Erythroblast (primary cell): ENCODE measurements around the gene PPP2R5B.

Source experiments
- DNase-seq, 2 experiments: peaks; one replicate each; lab custom pipeline; 2025; lab: John Stamatoyannopoulos, UW
- GATA1 ChIP-seq: IDR thresholded peaks from 2 replicates; pipeline ENCODE4 v1.6.1; 2011; ENCODE audit warnings: low read depth, mild to moderate bottlenecking, control low read depth, low read length, moderate library complexity
- POLR2A ChIP-seq: IDR thresholded peaks from 2 replicates; pipeline ENCODE4 v1.6.1; 2011; ENCODE audit warnings: mild to moderate bottlenecking, low read length

PPP2R5B gene

GRCh38 chr11:64920124-64920523 lies 4.4 kb upstream of the PPP2R5B start:
- no peak for TF ChIP-seq POLR2A
- TF ChIP-seq GATA1, result no peak
- DNase-seq, result no peak

GRCh38 chr11:64921384-64921783 lies 3.1 kb upstream of the PPP2R5B start:
- no peak for DNase-seq
- no peak for TF ChIP-seq POLR2A
- TF ChIP-seq GATA1, result no peak

DNA sequence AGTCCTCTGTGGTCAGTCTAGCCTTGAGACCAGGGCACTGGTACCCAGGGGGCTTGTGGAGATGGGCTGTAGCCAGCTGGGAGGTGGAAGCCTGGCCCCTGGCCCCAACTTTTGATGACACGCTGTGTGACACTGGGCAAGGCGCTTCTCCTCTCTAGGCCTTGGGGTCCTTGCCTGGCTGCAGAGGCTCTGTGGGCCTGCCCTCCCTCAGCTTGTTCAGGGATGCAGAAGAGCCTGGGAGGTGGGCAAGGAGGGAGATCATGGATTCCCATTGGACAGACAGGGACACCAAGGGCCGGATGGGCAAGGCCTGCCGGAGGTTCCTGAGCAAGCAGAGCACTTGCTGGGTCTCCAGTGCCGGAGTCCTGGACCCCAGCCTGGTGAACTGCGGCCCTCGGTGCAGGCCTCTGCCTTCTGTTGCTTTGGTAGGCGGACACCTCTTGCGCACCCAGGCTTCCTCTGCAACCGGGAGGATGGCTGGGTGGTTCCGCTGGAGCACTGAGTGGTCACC lies 1.3 kb upstream of the PPP2R5B start:
- no peak for TF ChIP-seq POLR2A
- no peak for TF ChIP-seq GATA1
- no peak for DNase-seq

DNA sequence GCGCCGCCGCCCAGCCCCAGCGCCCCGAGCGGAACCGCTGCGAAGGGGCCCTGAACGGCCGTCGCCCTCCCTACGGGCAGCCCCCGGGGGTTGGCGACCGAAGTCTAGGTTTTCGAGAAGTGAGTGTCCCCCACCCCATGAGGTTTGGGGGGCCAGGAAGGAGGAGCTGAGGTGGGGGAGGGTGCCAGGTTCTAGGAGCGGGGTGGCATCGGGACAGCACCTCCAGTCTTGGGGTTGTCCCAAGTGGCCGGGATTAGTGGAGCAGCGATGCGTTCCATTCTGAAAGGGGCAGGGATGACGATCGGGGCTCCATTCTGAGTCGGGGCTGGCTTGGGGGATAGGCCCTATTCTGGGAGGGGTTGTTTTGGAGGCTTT lies 408 bp downstream of the PPP2R5B start:
- TF ChIP-seq POLR2A (peak; percentile 15), GATA1 (no peak)
- DNase-seq, result peak in 1 of 2 experiments; percentile 60

DNA sequence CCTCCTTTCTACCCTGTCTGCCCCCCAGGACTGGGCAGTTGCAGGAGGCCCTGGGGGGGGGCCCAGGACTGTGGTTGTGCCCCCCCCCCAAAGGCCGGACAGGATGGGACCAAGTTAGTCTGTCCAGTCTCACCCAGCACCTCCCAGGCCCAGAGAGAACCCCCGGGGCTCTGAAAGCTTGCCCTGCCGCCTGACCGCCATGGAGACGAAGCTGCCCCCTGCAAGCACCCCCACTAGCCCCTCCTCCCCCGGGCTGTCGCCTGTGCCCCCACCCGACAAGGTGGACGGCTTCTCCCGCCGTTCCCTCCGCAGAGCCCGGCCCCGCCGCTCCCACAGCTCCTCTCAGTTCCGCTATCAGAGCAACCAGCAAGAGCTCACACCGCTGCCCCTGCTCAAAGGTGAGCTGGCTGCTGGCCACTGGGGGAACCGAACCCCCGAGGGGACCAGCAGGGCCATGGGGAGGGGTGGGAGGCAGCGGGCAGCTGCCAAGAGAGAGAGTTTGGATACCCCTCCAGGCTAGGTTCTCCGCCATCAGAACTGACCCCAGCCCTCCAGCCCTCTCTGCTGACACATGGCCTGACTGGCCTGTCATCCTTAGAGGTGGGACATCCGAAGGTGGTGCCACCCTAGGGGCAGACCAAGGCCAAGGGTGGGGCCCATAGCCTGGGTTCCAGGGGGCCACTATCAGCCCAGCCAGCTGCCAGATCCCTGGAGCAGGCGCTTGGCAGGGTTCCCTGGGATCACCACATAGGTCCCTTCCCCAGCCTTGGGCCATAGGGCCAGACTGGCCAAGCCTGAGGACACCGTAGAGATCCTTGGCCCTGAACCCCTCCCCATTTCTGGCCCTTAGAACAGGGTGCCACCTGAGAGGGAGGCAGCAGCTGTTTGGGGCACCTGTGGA lies 1.3 kb downstream of the PPP2R5B start:
- no peak for TF ChIP-seq GATA1
- TF ChIP-seq POLR2A, result peak; percentile 48
- DNase-seq, result peak; percentile 65 to 67

DNA sequence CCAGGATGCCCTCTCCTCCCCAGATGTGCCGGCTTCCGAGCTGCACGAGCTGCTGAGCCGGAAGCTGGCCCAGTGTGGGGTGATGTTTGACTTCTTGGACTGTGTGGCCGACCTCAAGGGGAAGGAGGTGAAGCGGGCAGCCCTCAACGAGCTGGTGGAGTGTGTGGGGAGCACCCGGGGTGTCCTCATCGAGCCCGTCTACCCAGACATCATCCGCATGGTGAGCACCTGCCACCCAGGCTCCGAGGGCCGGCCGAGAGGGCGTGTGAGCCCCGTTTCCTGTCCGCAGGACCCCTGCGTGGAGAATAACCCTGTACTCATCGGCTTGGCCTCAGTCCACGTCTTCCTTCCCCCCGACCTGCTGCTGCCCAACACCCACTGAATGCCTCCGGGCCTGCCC lies 2.2 kb downstream of the PPP2R5B start:
- no peak for DNase-seq
- no peak for TF ChIP-seq GATA1
- no peak for TF ChIP-seq POLR2A

GRCh38 chr11:64928957-64929356 lies 4.5 kb downstream of the PPP2R5B start:
- no peak for TF ChIP-seq GATA1
- TF ChIP-seq POLR2A, result no peak
- no peak for DNase-seq

GRCh38 chr11:64929625-64930024 lies 5.1 kb downstream of the PPP2R5B start:
- TF ChIP-seq GATA1 (no peak), POLR2A (no peak)
- no peak for DNase-seq

DNA sequence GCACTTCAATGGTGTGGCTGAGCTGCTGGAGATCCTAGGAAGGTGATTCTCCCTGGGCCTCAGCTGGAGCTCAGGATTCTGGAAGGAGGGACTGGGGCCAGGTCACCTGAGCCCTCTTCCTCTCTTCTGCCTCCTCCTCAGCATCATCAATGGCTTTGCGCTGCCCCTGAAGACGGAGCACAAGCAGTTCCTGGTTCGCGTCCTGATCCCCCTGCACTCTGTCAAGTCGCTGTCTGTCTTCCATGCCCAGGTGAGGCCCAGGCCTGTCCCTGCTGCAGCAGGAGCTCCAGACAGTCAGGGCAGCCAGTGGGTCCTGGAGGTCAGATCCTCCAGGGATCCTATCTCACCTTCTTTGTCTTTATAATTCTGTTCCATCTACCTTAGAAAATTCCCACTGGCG lies 5.9 kb downstream of the PPP2R5B start:
- DNase-seq, result no peak
- TF ChIP-seq POLR2A (no peak), GATA1 (no peak)

GRCh38 chr11:64931290-64931689 lies 6.8 kb downstream of the PPP2R5B start:
- no peak for TF ChIP-seq POLR2A
- TF ChIP-seq GATA1, result no peak
- no peak for DNase-seq

DNA sequence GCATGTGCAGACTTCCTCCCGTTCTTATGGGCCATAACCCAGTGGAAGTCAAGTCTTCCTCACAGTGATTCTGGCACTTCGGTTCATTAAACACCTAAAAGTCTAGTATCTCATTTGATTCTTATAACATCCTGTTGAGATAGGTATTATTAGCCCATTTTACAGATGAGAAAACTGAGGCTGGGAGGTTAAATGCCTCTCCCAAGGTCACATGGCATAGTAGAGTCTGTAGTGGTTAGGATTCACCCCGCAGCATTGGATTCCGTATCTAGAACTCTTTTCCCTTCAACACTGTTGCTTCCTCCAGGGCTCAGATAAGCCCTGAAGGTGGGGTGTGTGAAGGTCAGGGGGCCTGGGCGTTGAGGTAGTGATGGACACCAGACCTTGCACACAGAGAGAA lies 7.8 kb downstream of the PPP2R5B start:
- TF ChIP-seq GATA1 (no peak), POLR2A (no peak)
- DNase-seq, result no peak

DNA sequence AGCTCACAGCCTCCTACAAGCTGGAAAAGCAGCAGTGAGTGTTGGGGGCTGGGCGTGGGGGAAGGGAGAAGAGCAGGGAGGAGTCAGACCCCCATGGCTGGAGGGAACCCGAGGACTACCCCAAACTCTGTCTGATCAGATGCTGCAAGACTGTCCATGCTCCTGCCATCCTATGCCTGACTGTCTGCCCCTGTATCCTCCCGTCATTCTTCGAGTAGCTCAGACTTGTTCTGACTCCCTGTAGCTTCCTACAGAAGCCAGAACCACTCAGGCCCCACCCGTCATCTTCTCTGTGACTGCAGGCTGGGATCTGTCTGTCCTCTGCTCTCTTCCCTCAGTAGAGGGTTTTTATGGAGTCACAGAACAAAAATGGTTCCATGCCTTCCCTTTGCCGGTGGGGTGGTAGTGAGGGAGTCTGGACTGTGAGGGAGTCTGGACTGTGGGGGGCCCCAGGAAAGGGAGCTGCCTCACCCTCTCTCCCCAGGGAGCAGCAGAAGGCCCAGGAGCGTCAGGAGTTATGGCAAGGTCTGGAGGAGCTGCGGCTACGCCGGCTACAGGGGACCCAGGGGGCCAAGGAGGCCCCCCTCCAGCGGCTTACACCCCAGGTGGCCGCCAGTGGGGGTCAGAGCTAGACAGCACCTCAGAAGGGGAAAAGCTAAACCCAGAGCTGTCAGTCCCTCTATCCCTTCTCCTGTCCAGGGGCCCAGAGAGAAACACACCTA lies 8.9 kb downstream of the PPP2R5B start:
- TF ChIP-seq POLR2A (no peak), GATA1 (no peak)

GRCh38 chr11:64933935-64934681 lies 9.6 kb downstream of the PPP2R5B start:
- no peak for DNase-seq
- TF ChIP-seq GATA1 (no peak), POLR2A (no peak)

More for the DNA sequence above, 8.9 kb downstream of the PPP2R5B start:
- DNase-seq, result no peak
